Smooth muscle cell (in vitro differentiated cells): ENCODE results near the gene CBS. TPM values are rescaled to one million over a fixed set of nuclear protein-coding genes. Genes with fewer than 3 reads are reported as not detected.
"Not testable (repeated sequence)": the region's sequence is repeated elsewhere in the genome, so short reads cannot be mapped to it uniquely, and the experiment has no call there.

Experiments
- DNase-seq: peaks from one replicate; lab custom pipeline; 2025; ENCODE audit not compliant: unreplicated experiment; lab: John Stamatoyannopoulos, UW
- H2AFZ ChIP-seq: fragments of 200-600 bp; sonication (generic); 2 replicates; pipeline ENCODE4 v1.6.0; 2016; ENCODE audit warnings: antibody characterized with exemption, low read depth, mild to moderate bottlenecking
- H3F3A ChIP-seq: fragments of 200-600 bp; sonication (generic); 2 replicates; pipeline ENCODE4 v1.6.0; 2017; ENCODE audit warnings: antibody characterized with exemption, low read depth
- H3K27ac ChIP-seq: fragments of 200-600 bp; sonication (generic); 2 replicates; pipeline ENCODE4 v1.5.1; 2016; ENCODE audit warnings: low read depth, mild to moderate bottlenecking
- H3K27me3 ChIP-seq: fragments of 200-600 bp; sonication (generic); 2 replicates; pipeline ENCODE4 v1.6.1; 2016; ENCODE audit warnings: low read depth, mild to moderate bottlenecking
- H3K36me3 ChIP-seq: fragments of 200-600 bp; sonication (generic); 2 replicates; pipeline ENCODE4 v1.5.1; 2016; ENCODE audit warnings: low read depth
- H3K4me1 ChIP-seq: fragments of 200-600 bp; sonication (generic); 2 replicates; pipeline ENCODE4 v1.5.1; 2016; ENCODE audit warnings: low read depth
- H3K4me2 ChIP-seq: fragments of 200-600 bp; sonication (generic); 2 replicates; pipeline ENCODE4 v1.6.0; 2016; ENCODE audit warnings: mild to moderate bottlenecking
- H3K4me3 ChIP-seq: fragments of 200-600 bp; sonication (generic); 2 replicates; pipeline ENCODE4 v1.5.1; 2016; ENCODE audit warnings: mild to moderate bottlenecking
- H3K79me2 ChIP-seq: fragments of 200-600 bp; sonication (generic); 2 replicates; pipeline ENCODE4 v1.6.0; 2016; ENCODE audit warnings: low read depth, mild to moderate bottlenecking
- H3K9ac ChIP-seq: fragments of 200-600 bp; sonication (generic); 2 replicates; pipeline ENCODE4 v1.6.0; 2016; ENCODE audit warnings: low read depth
- H3K9me3 ChIP-seq: fragments of 200-600 bp; sonication (generic); replicated peaks from 2 replicates; pipeline ENCODE4 v1.5.1; 2016; ENCODE audit warnings: low read depth
- H4K20me1 ChIP-seq: fragments of 200-600 bp; sonication (generic); 2 replicates; pipeline ENCODE4 v1.6.0; 2016; ENCODE audit warnings: low read depth
- WGBS: methylation state at CpG from one replicate; pipeline ENCODE4 v1.1.7; 2016; ENCODE audit warnings: low lambda C conversion rate; 5-methylcytosine and 5-hydroxymethylcytosine counted together
- polyA plus RNA-seq: library from polyadenylated mRNA; unstranded; fragments of >200 nt; fragmentation: Nextera tagmentation; extraction: Ambion mirVana; gene quantifications from 2 replicates; pipeline ENCODE4 v1.2.1, GENCODE V29; 2016
- total RNA-seq: library from RNA; depleted of rRNA; stranded (reverse); fragments of >200 nt; gene quantifications from 2 replicates; pipeline ENCODE4 v1.2.3, GENCODE V29; 2014

The CBS gene
- total and polyA plus RNA-seq, 2 experiments from 2014 or later = 18.5 to 44.5 TPM

- H3K27me3 ChIP-seq, H3K4me3 ChIP-seq, H3F3A ChIP-seq, H3K9ac ChIP-seq, H4K20me1 ChIP-seq, DNase-seq, H2AFZ ChIP-seq, H3K27ac ChIP-seq, H3K36me3 ChIP-seq, H3K4me1 ChIP-seq, H3K4me2 ChIP-seq, H3K9me3 ChIP-seq, H3K79me2 ChIP-seq: not testable (repeated sequence)
- no CpG with 5 or more reads among the region's 77 CpGs for WGBS
Measured at GRCh38 chr21:43076023-43076637, 495 bp upstream of the CBS start.

- not testable (repeated sequence) for H3K4me2 ChIP-seq, H3K4me1 ChIP-seq, H3K79me2 ChIP-seq, H2AFZ ChIP-seq, H3K4me3 ChIP-seq, H4K20me1 ChIP-seq, H3K27me3 ChIP-seq, H3K9me3 ChIP-seq, H3K27ac ChIP-seq, H3F3A ChIP-seq, H3K9ac ChIP-seq, DNase-seq, H3K36me3 ChIP-seq
- no CpG with 5 or more reads among the region's 74 CpGs for WGBS
Measured at GRCh38 chr21:43074401-43075169, 1.1 kb downstream of the CBS start.

- not testable (repeated sequence) for H4K20me1 ChIP-seq, DNase-seq, H3K4me2 ChIP-seq, H3K4me3 ChIP-seq, H3F3A ChIP-seq, H3K79me2 ChIP-seq, H2AFZ ChIP-seq, H3K36me3 ChIP-seq, H3K27ac ChIP-seq, H3K4me1 ChIP-seq, H3K27me3 ChIP-seq, H3K9me3 ChIP-seq, H3K9ac ChIP-seq
- WGBS = no CpG with 5 or more reads among the region's 11 CpGs
Measured at GRCh38 chr21:43072742-43073141, 2.9 kb downstream of the CBS start.

- not testable (repeated sequence) for H3K79me2 ChIP-seq, H3K4me2 ChIP-seq, H3K9ac ChIP-seq, H2AFZ ChIP-seq, H3K27ac ChIP-seq, H3K36me3 ChIP-seq, H3K9me3 ChIP-seq, H3K4me3 ChIP-seq, H3K27me3 ChIP-seq, H4K20me1 ChIP-seq, DNase-seq, H3K4me1 ChIP-seq, H3F3A ChIP-seq
- WGBS = no CpG with 5 or more reads among the region's 10 CpGs
Measured at GRCh38 chr21:43069682-43070081, 6.0 kb downstream of the CBS start.

- not testable (repeated sequence) for DNase-seq, H4K20me1 ChIP-seq, H3K27ac ChIP-seq, H3K9me3 ChIP-seq, H3F3A ChIP-seq, H2AFZ ChIP-seq, H3K4me2 ChIP-seq, H3K36me3 ChIP-seq, H3K79me2 ChIP-seq, H3K4me3 ChIP-seq, H3K4me1 ChIP-seq, H3K27me3 ChIP-seq, H3K9ac ChIP-seq
- WGBS = no CpG with 5 or more reads among the region's 12 CpGs
Measured at GRCh38 chr21:43068065-43068464, 7.6 kb downstream of the CBS start.

- H3K4me1 ChIP-seq, H3K27ac ChIP-seq, H4K20me1 ChIP-seq, H2AFZ ChIP-seq, H3K36me3 ChIP-seq, H3K79me2 ChIP-seq, H3K9me3 ChIP-seq, H3F3A ChIP-seq, H3K4me2 ChIP-seq, H3K9ac ChIP-seq, H3K27me3 ChIP-seq, DNase-seq, H3K4me3 ChIP-seq: not testable (repeated sequence)
- 100% methylated on average over 1 of the region's 12 CpGs for WGBS
Measured at GRCh38 chr21:43066690-43067089, 8.9 kb downstream of the CBS start.

- not testable (repeated sequence) for H3K9me3 ChIP-seq
- 98% methylated on average over 8 of the region's 30 CpGs for WGBS
Measured at GRCh38 chr21:43065991-43066390, 9.6 kb downstream of the CBS start.

GRCh38 chr21:43064265-43064917 lies 11.2 kb downstream of the CBS start:
- not testable (repeated sequence) for H3K4me2 ChIP-seq, H3K79me2 ChIP-seq, H3K36me3 ChIP-seq, H3K27me3 ChIP-seq, H3K9me3 ChIP-seq, H3K27ac ChIP-seq, H3K9ac ChIP-seq, H3K4me1 ChIP-seq, H3F3A ChIP-seq, H4K20me1 ChIP-seq, H3K4me3 ChIP-seq, H2AFZ ChIP-seq, DNase-seq
- WGBS = no CpG with 5 or more reads among the region's 22 CpGs

More at GRCh38 chr21:43065991-43066390, 9.6 kb downstream of the CBS start:
- H3K36me3 ChIP-seq, H3K4me1 ChIP-seq, H3K27ac ChIP-seq, H3K4me3 ChIP-seq, H3K4me2 ChIP-seq, H3K9ac ChIP-seq, H2AFZ ChIP-seq, H3K79me2 ChIP-seq, H3F3A ChIP-seq, DNase-seq, H3K27me3 ChIP-seq, H4K20me1 ChIP-seq: not testable (repeated sequence)
